C4-2B (cell line): ENCODE results near the gene NLRP6.

Source experiments
- CTCF ChIP-seq: fragments of 450-650 bp; conservative IDR thresholded peaks from 2 replicates; pipeline ENCODE4 v1.5.1; 2017; ENCODE audit warnings: mild to moderate bottlenecking
- ZFX ChIP-seq: fragments of 450-650 bp; IDR thresholded peaks from 2 replicates; pipeline ENCODE4 v1.6.1; 2017

- TF ChIP-seq CTCF (no peak), ZFX (no peak)
Observed at GRCh38 chr11:289712-290620, 11.8 kb downstream of the NLRP6 start.
